ENCODE data around the gene FAM124A.

FAM124A gene

GRCh38 chr13:51246418-51247277 is 24.4 kb downstream of the FAM124A start:
- no peak overlapping the region for H4K12ac ChIP-seq (ENCODE audit: low read depth, low read length)
- no peaks in the 10 kb centered on the region for H3K79me1 ChIP-seq (ENCODE audit: low read length)
- H2BK120ac ChIP-seq (ENCODE audit: insufficient read depth, low read length, poor library complexity), result no peak overlapping the region
- H3K4me2 ChIP-seq (ENCODE audit: low read length), result no peak overlapping the region
- H2BK12ac ChIP-seq (ENCODE audit: low read length), result no peak overlapping the region
- no peaks in the 10 kb centered on the region for H3K36me3 ChIP-seq (ENCODE audit: control insufficient read depth in 1 of 2, insufficient read depth in 2 of 2, low read length in 2 of 2)
- H4K8ac ChIP-seq (ENCODE audit: low read depth, low read length), result no peak overlapping the region
- H3K27ac ChIP-seq (ENCODE audit: low read depth, low read length), result no peak overlapping the region
- no CpG with 5 or more reads among the region's 17 CpGs for WGBS (ENCODE audit: extremely low coverage, insufficient coverage, insufficient read length)
- no peaks in the 10 kb centered on the region for H3K27me3 ChIP-seq (ENCODE audit: insufficient read depth, low read length)
- H3K4me3 ChIP-seq (ENCODE audit: low read depth, low read length), result no peak overlapping the region
- no peak overlapping the region for H3K4ac ChIP-seq (ENCODE audit: low read depth, low read length)
- H3K23ac ChIP-seq (ENCODE audit: low read length), result no peak overlapping the region
- no peak overlapping the region for H3K9ac ChIP-seq (ENCODE audit: low read length)
- H3K9me3 ChIP-seq (ENCODE audit: insufficient read depth, low read depth, low read length), result no peaks in the 10 kb centered on the region
- H3K4me1 ChIP-seq (ENCODE audit: control insufficient read depth in 1 of 2, insufficient read depth in 2 of 2, low read length in 2 of 2), result no peaks in the 10 kb centered on the region
- no peak overlapping the region for H3K14ac ChIP-seq (ENCODE audit: low read length)
- no peak overlapping the region for H3K18ac ChIP-seq (ENCODE audit: low read length)
- H2BK5ac ChIP-seq (ENCODE audit: low read depth, low read length, poor library complexity), result no peak overlapping the region
- H2AFZ ChIP-seq (ENCODE audit: insufficient read depth, low read length, poor library complexity), result no peak overlapping the region
- no peak overlapping the region for H4K91ac ChIP-seq (ENCODE audit: low read depth, low read length)
- DNase-seq, result no peak
- H3K79me2 ChIP-seq (ENCODE audit: control insufficient read depth, insufficient read depth, low read length, poor library complexity), result no peaks in the 10 kb centered on the region
- H2AK5ac ChIP-seq (ENCODE audit: low read length), result no peak overlapping the region

DNA sequence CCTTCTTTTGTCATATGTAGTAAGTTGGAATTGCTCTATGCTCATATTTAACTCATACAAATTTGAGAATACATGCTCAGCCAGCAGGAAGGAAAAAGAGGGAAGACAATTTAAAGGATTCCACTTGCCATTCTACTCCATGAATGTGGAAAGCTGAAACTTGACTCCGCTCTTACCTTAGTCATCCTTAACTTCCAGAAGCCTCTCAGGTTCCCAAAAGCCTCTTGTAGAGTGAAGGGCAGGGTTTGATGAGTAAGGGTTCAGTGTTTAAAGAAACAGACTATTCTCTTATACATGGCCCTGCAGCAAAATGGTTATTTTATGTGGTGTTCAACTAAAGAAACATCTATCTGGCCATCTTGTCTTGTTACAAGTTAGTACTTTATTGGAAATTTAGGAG is 27.1 kb downstream of the FAM124A start:
- no peaks in the 10 kb centered on the region for H3K79me1 ChIP-seq (ENCODE audit: low read length)
- no peak overlapping the region for H3K4me2 ChIP-seq (ENCODE audit: low read length)
- H2BK12ac ChIP-seq (ENCODE audit: low read length), result no peak overlapping the region
- no peak for DNase-seq
- no peak overlapping the region for H4K8ac ChIP-seq (ENCODE audit: low read depth, low read length)
- H3K4me3 ChIP-seq (ENCODE audit: low read depth, low read length), result no peak overlapping the region
- H3K27me3 ChIP-seq (ENCODE audit: insufficient read depth, low read length), result no peaks in the 10 kb centered on the region
- no peak overlapping the region for H3K18ac ChIP-seq (ENCODE audit: low read length)
- H3K14ac ChIP-seq (ENCODE audit: low read length), result no peak overlapping the region
- no peaks in the 10 kb centered on the region for H3K9me3 ChIP-seq (ENCODE audit: insufficient read depth, low read depth, low read length)
- no peak overlapping the region for H3K4ac ChIP-seq (ENCODE audit: low read depth, low read length)
- no CpG with 5 or more reads among the region's 1 CpG for WGBS (ENCODE audit: extremely low coverage, insufficient coverage, insufficient read length)
- no peaks in the 10 kb centered on the region for H3K79me2 ChIP-seq (ENCODE audit: control insufficient read depth, insufficient read depth, low read length, poor library complexity)
- H3K27ac ChIP-seq (ENCODE audit: low read depth, low read length), result no peak overlapping the region
- H4K12ac ChIP-seq (ENCODE audit: low read depth, low read length), result no peak overlapping the region
- no peak overlapping the region for H2AFZ ChIP-seq (ENCODE audit: insufficient read depth, low read length, poor library complexity)
- H2AK5ac ChIP-seq (ENCODE audit: low read length), result no peak overlapping the region
- H2BK5ac ChIP-seq (ENCODE audit: low read depth, low read length, poor library complexity), result no peak overlapping the region
- no peak overlapping the region for H3K23ac ChIP-seq (ENCODE audit: low read length)
- H3K4me1 ChIP-seq (ENCODE audit: control insufficient read depth in 1 of 2, insufficient read depth in 2 of 2, low read length in 2 of 2), result no peaks in the 10 kb centered on the region
- no peak overlapping the region for H3K9ac ChIP-seq (ENCODE audit: low read length)
- H2BK120ac ChIP-seq (ENCODE audit: insufficient read depth, low read length, poor library complexity), result no peak overlapping the region
- no peak overlapping the region for H4K91ac ChIP-seq (ENCODE audit: low read depth, low read length)
- H3K36me3 ChIP-seq (ENCODE audit: control insufficient read depth in 1 of 2, insufficient read depth in 2 of 2, low read length in 2 of 2), result no peaks in the 10 kb centered on the region

DNA sequence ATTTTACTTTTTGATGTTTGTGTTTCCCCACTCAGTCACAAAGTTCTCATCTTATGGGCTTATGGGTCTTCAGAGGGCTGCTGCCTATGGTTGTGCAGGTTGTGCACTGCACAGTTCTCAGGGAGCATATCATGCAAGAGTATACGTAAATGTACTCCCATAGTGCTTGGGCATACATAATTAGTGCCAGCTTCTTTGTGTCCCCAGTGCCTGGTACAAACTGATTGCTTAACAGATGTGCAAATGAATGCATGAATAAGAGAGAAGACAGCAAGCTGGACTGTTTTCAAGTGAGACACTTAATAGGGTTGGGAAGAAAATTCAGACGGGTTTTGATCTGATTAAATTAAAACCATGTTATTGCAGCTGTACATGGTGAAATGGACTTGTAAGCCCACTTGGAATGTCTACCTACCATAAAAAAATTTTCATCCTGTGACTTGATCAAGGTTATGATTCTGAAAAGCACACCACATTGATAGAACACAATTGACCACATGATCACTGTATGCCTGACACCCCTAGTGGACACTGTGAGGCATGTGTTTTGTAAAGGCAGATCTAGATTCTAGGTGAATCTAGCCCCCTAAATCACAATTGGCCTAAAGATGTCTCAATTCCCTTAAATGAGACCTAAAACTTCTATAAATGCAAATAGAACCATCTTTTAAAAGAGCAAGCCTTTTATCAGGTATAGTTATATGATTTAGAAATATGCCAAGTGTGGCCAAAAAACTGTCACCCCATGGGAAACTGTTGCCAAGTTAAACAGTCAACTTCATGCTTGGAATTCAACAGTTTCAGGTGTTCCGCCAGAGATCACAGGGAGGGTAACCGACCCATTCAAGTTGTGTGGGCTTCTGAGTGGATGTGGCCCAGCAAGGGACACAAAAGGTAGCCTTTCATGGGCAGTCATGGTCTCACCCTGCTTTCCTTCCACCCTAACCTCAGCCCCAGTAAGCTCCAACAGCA is 27.9 kb downstream of the FAM124A start:
- H4K91ac ChIP-seq (ENCODE audit: low read depth, low read length), result no peak overlapping the region
- WGBS (ENCODE audit: extremely low coverage, insufficient coverage, insufficient read length), result no CpG with 5 or more reads among the region's 4 CpGs
- H3K79me2 ChIP-seq (ENCODE audit: control insufficient read depth, insufficient read depth, low read length, poor library complexity), result no peaks in the 10 kb centered on the region

DNA sequence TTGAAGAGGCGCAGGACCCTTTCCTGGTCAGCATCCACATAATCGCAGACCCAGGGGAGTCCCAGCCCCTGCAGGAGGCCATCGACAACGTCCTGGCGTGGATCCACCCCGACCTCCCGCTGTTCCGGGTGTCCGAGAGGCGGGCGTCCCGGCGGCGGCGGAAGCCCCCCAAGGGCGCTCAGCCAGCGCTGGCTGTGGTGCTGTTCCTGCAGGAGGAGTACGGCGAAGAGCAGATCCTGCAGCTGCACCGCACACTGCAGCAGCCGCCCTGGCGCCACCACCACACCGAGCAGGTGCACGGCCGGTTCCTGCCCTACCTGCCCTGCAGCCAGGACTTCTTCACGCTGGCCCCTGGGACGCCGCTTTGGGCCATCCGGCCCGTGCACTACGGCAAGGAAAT is 29.3 kb downstream of the FAM124A start:
- WGBS (ENCODE audit: extremely low coverage, insufficient coverage, insufficient read length), result no CpG with 5 or more reads among the region's 31 CpGs
- no peak overlapping the region for H3K9ac ChIP-seq (ENCODE audit: low read length)

More for the DNA sequence above, 27.9 kb downstream of the FAM124A start:
- H3K4me3 ChIP-seq (ENCODE audit: low read depth, low read length), result no peak overlapping the region
- H3K79me1 ChIP-seq (ENCODE audit: low read length), result no peaks in the 10 kb centered on the region
- H3K18ac ChIP-seq (ENCODE audit: low read length), result no peak overlapping the region
- no peak overlapping the region for H3K27ac ChIP-seq (ENCODE audit: low read depth, low read length)
- no peak overlapping the region for H3K14ac ChIP-seq (ENCODE audit: low read length)
- no peak overlapping the region for H3K23ac ChIP-seq (ENCODE audit: low read length)
- H2BK5ac ChIP-seq (ENCODE audit: low read depth, low read length, poor library complexity), result no peak overlapping the region
- H3K4me2 ChIP-seq (ENCODE audit: low read length), result no peak overlapping the region
- no peak overlapping the region for H2AFZ ChIP-seq (ENCODE audit: insufficient read depth, low read length, poor library complexity)
- no peaks in the 10 kb centered on the region for H3K9me3 ChIP-seq (ENCODE audit: insufficient read depth, low read depth, low read length)
- no peak overlapping the region for H4K8ac ChIP-seq (ENCODE audit: low read depth, low read length)
- no peak overlapping the region for H3K4ac ChIP-seq (ENCODE audit: low read depth, low read length)
- H4K12ac ChIP-seq (ENCODE audit: low read depth, low read length), result no peak overlapping the region
- no peak overlapping the region for H2AK5ac ChIP-seq (ENCODE audit: low read length)
- no peaks in the 10 kb centered on the region for H3K4me1 ChIP-seq (ENCODE audit: control insufficient read depth in 1 of 2, insufficient read depth in 2 of 2, low read length in 2 of 2)
- H3K36me3 ChIP-seq (ENCODE audit: control insufficient read depth in 1 of 2, insufficient read depth in 2 of 2, low read length in 2 of 2), result no peaks in the 10 kb centered on the region
- no peak overlapping the region for H2BK120ac ChIP-seq (ENCODE audit: insufficient read depth, low read length, poor library complexity)
- no peak overlapping the region for H2BK12ac ChIP-seq (ENCODE audit: low read length)
- no peak for DNase-seq
- H3K27me3 ChIP-seq (ENCODE audit: insufficient read depth, low read length), result no peaks in the 10 kb centered on the region
- no peak overlapping the region for H3K9ac ChIP-seq (ENCODE audit: low read length)

More for the DNA sequence above, 29.3 kb downstream of the FAM124A start:
- Histone ChIP-seq H2BK5ac (ENCODE audit: low read depth, low read length, poor library complexity) (no peak overlapping the region), H3K18ac (ENCODE audit: low read length) (no peak overlapping the region), H3K4me1 (ENCODE audit: control insufficient read depth in 1 of 2, insufficient read depth in 2 of 2, low read length in 2 of 2) (no peaks in the 10 kb centered on the region), H4K8ac (ENCODE audit: low read depth, low read length) (no peak overlapping the region), H2AK5ac (ENCODE audit: low read length) (no peak overlapping the region), H4K12ac (ENCODE audit: low read depth, low read length) (no peak overlapping the region), H2BK12ac (ENCODE audit: low read length) (no peak overlapping the region), H4K91ac (ENCODE audit: low read depth, low read length) (no peak overlapping the region), H2AFZ (ENCODE audit: insufficient read depth, low read length, poor library complexity) (no peak overlapping the region), H3K9me3 (ENCODE audit: insufficient read depth, low read depth, low read length) (no peaks in the 10 kb centered on the region), H3K36me3 (ENCODE audit: control insufficient read depth in 1 of 2, insufficient read depth in 2 of 2, low read length in 2 of 2) (no peaks in the 10 kb centered on the region), H3K27me3 (ENCODE audit: insufficient read depth, low read length) (no peaks in the 10 kb centered on the region), H3K79me2 (ENCODE audit: control insufficient read depth, insufficient read depth, low read length, poor library complexity) (no peaks in the 10 kb centered on the region), H3K4me3 (ENCODE audit: low read depth, low read length) (no peak overlapping the region), H3K27ac (ENCODE audit: low read depth, low read length) (no peak overlapping the region), H3K79me1 (ENCODE audit: low read length) (no peaks in the 10 kb centered on the region), H3K4ac (ENCODE audit: low read depth, low read length) (no peak overlapping the region), H2BK120ac (ENCODE audit: insufficient read depth, low read length, poor library complexity) (no peak overlapping the region), H3K14ac (ENCODE audit: low read length) (no peak overlapping the region), H3K4me2 (ENCODE audit: low read length) (no peak overlapping the region), H3K23ac (ENCODE audit: low read length) (no peak overlapping the region)
- no peak for DNase-seq
